SK-N-MC (cell line): ENCODE data around the gene GRB10.
"Not testable (repeated sequence)": the region's sequence is repeated elsewhere in the genome, so short reads cannot be mapped to it uniquely, and the experiment has no call there.

Experiments
- DNase-seq: peaks from one replicate; pipeline ENCODE4 v3.0.0-alpha.2; 2011; ENCODE audit warnings: low read depth, low spot score
- H3K27ac ChIP-seq: fragments of 200-600 bp; sonication (generic); 2 replicates; pipeline ENCODE4 v1.5.1; 2016; ENCODE audit warnings: mixed run types
- H3K36me3 ChIP-seq: fragments of 200-600 bp; sonication (generic); 2 replicates; pipeline ENCODE4 v1.6.1; 2017; ENCODE audit warnings: antibody characterized with exemption, low read length, mixed read lengths; ENCODE audit not compliant: insufficient read depth
- H3K4me3 ChIP-seq: fragments of 200-600 bp; sonication (generic); 2 replicates; pipeline ENCODE4 v1.5.1; 2016
- H3K9ac ChIP-seq: fragments of 200-600 bp; sonication (generic); 2 replicates; pipeline ENCODE4 v1.8.0; 2017; ENCODE audit warnings: mixed run types, mixed read lengths; ENCODE audit not compliant: insufficient read length
- H3K9me3 ChIP-seq: fragments of 200-600 bp; sonication (generic); 2 replicates; pipeline ENCODE4 v1.6.1; 2017; ENCODE audit warnings: low read depth, mild to moderate bottlenecking, antibody characterized with exemption, low read length, moderate library complexity, mixed read lengths
- EZH2 ChIP-seq: fragments of 200-600 bp; sonication (generic); IDR thresholded peaks from one replicate; pipeline ENCODE4 v1.6.1; 2017; ENCODE audit warnings: antibody characterized with exemption
- FOXP2 ChIP-seq: optimal IDR thresholded peaks from 2 replicates; pipeline ENCODE3; 2011; ENCODE audit warnings: mild to moderate bottlenecking, moderate library complexity; ENCODE audit not compliant: insufficient read depth; ENCODE audit errors: extremely low read length, control extremely low read depth
- POLR2AphosphoS5 ChIP-seq: IDR thresholded peaks from 2 replicates; pipeline ENCODE4 v1.6.1; 2012; ENCODE audit warnings: mild to moderate bottlenecking, low read depth, low read length, borderline replicate concordance

GRB10 gene

DNA sequence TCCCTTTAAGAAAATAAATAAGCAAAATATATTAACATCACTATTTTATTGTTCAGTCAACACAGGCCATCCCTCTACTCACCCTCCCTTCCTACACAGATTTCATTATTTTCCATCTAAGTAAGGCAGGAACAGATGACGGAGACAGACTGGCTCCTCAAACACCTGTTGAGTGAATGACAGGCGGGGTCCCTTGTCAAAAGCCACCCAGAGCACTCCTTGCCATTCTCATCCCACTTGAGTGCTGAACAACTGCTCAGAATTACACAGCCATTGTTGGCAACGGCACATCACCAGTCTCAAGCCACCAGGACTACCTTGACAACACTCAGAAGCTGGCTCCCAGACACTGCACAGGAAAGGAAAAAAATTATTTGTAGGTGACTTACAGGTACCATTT, 3.3 kb downstream of the GRB10 start:
- DNase-seq: no peak
- H3K9ac ChIP-seq: no peak overlapping the region
- no peak overlapping the region for H3K27ac ChIP-seq
- H3K9me3 ChIP-seq: no peaks in the 10 kb centered on the region
- H3K36me3 ChIP-seq: peaks cover 12% of the 10 kb centered on the region; the same call in 1 of the 2 replicates
- no peak overlapping the region for H3K4me3 ChIP-seq
- TF ChIP-seq EZH2 (no peak), FOXP2 (no peak), POLR2AphosphoS5 (no peak)

DNA sequence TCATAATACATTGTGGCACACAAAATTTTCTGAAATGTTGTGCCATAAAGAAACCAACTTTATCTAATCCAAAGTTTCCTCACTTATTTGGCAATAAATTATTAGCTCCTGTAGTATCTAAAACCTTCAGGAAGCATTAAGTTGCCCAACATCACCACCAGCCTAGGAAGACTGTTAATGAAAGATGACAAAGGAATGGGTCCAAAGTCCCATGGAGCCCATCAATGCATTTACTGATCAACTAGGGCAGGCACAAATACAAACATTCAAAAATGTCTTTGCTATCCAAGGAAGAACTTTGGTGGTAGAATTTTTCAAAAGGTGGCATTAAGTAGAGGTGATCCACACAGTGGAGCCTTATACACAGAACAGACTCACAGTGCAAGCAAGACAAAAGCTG, 4.5 kb downstream of the GRB10 start:
- no peak overlapping the region for H3K4me3 ChIP-seq
- H3K9ac ChIP-seq: no peak overlapping the region
- H3K27ac ChIP-seq: no peak overlapping the region
- 0 out of 2 replicates have a peak, but pooled peaks cover 4% of the 10 kb centered on the region for H3K9me3 ChIP-seq
- peaks cover 10% of the 10 kb centered on the region; the same call in 1 of the 2 replicates for H3K36me3 ChIP-seq
- no peak for DNase-seq
- no peak for TF ChIP-seq POLR2AphosphoS5
- no peak for TF ChIP-seq EZH2
- TF ChIP-seq FOXP2: no peak

DNA sequence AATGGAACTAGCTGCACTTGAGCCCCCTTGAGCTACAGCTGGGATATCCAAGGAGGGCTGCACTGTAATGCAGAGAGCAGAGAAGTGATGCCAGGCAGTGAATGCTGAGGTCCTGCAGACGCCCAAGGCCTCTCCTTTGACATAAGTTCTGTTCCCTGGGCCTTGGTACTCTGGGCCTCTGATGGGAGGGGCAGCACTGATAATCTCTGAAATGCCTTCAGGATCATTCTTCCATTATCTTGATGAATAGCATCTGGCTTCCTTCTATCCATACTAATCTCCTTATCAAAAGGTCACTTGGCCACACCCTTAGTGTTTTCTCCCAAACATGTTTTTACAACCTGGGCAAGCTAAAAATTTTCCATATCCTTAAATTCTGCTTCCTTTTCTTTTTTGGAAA, 6.9 kb downstream of the GRB10 start:
- TF ChIP-seq POLR2AphosphoS5 (no peak), EZH2 (no peak), FOXP2 (no peak)
- Histone ChIP-seq H3K27ac (no peak overlapping the region), H3K4me3 (no peak overlapping the region), H3K9ac (no peak overlapping the region), H3K9me3 (peaks cover 4% of the 10 kb centered on the region; the same call in 1 of the 2 replicates), H3K36me3 (peaks cover 19% of the 10 kb centered on the region; the same call in 1 of the 2 replicates)
- DNase-seq: no peak

DNA sequence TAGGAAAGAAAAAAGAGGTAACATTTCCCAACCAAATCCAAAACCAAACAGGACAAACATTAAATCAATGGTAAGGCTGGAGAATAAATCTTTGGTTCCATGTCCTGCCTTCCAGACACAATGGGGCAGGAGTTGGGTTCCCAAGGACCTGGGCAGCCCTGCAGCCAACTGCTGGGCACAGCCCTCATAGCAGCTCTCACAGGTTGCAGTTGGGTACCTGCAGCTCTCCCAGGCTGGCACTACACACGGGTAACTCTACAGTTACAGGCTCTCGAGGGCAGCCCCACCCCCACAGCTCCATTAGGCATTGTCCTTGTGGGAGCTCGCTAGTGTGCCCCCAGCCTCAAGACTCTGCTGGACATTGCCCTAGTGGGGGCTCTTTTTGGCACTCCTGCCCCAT, 7.5 kb downstream of the GRB10 start:
- Histone ChIP-seq H3K27ac (no peak overlapping the region), H3K4me3 (no peak overlapping the region), H3K9ac (no peak overlapping the region), H3K9me3 (peaks cover 4% of the 10 kb centered on the region; the same call in 1 of the 2 replicates), H3K36me3 (peaks cover 21% of the 10 kb centered on the region; the same call in 1 of the 2 replicates)
- no peak for TF ChIP-seq POLR2AphosphoS5
- TF ChIP-seq FOXP2: no peak
- no peak for TF ChIP-seq EZH2
- no peak for DNase-seq

DNA sequence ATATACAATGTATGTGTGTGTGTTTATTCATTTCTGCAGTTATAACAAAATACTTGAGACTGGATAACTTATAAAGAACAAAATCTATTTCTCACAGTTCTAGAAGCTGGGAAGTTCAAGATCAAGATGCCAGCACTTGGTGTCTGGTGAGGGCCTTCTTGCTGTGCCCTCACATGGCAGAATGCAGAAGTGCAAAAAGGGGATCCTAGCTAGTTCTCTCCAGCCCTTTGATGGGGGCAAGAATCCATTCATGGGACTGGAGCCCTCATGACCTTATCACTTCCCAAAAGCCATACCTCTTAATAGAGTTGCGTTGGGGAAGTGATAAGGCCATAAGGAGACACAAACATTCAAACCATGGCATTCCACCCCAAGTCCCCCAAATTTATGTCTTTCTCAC, 8.4 kb downstream of the GRB10 start:
- TF ChIP-seq POLR2AphosphoS5: no peak
- DNase-seq: no peak

DNA sequence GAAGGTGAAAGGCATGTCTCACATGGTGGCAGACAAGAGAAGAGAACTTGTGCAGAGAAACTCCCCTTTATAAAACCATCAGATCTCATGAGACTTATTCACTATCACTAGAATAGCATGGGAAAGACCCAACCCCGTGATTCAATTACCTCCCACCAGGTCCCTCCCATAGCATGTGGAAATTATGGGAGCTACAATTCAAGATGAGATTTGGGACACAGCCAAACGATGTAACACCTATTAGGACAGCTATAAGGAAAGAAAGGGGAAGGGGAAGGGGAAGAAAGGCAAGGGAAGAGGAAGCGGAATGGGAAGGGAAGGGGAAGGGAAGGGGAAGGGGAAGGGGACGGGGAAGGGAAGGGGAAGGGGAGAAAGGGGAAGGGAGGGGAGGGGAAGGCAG, 9.6 kb downstream of the GRB10 start:
- not testable (repeated sequence) for H3K9ac ChIP-seq, H3K4me3 ChIP-seq, H3K9me3 ChIP-seq, H3K27ac ChIP-seq, DNase-seq
- H3K36me3 ChIP-seq: peaks cover 40% of the 10 kb centered on the region; the same call in 1 of the 2 replicates

More for the DNA sequence above, 8.4 kb downstream of the GRB10 start:
- Histone ChIP-seq H3K27ac (no peak overlapping the region), H3K36me3 (peaks cover 30% of the 10 kb centered on the region; the same call in 1 of the 2 replicates), H3K9me3 (peaks cover 4% of the 10 kb centered on the region; the same call in 1 of the 2 replicates), H3K4me3 (no peak overlapping the region), H3K9ac (no peak overlapping the region)

DNA sequence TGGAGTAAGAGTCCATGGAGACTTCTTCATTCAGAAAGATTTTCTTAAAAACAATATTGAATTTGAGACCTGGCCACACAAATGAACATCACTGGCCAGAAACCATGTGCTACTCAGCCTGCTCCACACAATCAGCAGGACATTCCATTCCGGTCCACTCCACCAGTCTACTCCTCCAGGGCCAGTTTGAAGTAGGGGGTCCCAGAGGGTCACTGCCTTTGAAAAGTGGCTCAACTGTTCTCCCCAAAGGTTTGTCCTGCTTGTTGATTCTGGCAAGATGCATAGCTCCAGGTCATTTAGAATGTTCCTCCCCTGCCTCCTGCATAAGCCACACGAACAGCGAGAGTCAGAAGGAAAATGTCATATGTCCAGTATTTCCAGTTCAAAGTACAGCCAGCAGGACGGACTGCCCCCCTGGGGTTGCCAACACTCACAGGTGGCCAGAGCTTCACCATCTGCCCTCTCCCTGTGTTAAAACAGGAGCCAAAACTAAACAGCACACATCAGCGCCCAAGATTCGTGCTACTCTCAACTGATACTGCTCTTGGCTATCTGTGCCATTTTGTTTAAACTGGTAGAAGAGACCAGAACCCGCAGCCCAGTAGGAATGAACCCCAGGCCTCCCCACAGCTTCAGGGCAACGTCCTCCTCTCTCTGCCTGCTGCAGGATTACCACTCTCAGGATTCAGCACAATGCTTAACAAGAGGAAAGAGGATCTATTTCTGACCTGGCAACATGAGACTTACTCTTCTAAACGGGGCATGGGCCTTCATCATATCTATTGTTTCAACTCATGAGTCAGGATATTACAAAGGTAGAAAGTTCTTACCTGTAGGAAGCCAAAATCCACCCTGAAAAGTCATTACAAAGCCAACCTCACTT, 11.3 kb downstream of the GRB10 start:
- Histone ChIP-seq H3K36me3 (peaks cover 36% of the 10 kb centered on the region; the same call in 1 of the 2 replicates), H3K9me3 (peaks cover 4% of the 10 kb centered on the region; the same call in 1 of the 2 replicates), H3K27ac (no peak overlapping the region), H3K9ac (no peak overlapping the region), H3K4me3 (no peak overlapping the region)
- TF ChIP-seq EZH2 (no peak), FOXP2 (no peak), POLR2AphosphoS5 (no peak)
- DNase-seq: no peak

DNA sequence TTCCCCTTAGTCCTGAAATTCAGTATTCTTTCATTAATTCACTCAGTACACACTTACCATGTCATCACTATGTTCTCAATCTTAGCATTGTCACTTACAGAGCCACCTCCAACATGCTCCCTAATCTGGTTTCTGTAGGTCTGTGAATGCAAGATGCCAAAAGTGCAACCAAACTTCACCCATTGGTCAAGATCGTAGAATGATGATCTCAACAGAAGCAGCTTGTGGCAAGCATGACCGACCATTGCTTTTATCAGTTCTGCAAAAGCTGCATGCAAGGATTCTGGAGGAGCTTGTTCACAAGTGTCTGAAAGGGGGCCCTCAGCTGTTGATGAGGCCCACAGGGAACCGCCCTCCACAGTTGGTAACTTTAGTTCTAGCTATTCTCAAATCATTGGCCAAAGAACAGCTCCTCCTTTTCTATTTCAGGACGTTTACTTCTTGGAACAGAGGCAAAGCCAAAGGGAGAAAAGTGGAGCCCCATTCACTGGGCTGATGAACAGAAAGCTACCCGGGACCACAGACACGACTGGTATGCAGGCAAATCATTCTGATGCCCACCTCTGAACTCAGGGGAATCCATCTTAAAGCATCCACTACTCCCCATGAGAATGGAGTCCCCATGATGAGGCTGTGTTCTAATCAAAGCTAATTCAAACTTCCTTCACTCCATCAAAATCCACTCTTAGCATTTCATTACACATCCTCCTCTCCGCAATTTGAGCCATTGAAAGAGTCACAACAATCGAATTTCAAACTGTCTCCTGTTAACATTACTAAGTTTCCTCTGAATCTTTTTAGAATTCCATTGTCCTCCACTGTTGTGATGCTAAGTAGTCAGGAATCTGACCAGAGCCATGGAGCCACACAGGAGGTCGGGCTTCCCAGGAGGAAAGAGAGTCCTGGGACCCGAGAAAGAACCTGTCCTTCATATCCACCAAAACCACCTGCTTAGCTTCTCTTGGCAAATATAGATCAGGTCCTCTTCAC, 13.9 kb downstream of the GRB10 start:
- no peak for DNase-seq
- Histone ChIP-seq H3K9ac (no peak overlapping the region), H3K27ac (no peak overlapping the region), H3K9me3 (no peaks in the 10 kb centered on the region; the same call in 1 of the 2 replicates), H3K4me3 (no peak overlapping the region), H3K36me3 (peaks cover 30% of the 10 kb centered on the region; the same call in 1 of the 2 replicates)
- TF ChIP-seq EZH2 (no peak), FOXP2 (no peak), POLR2AphosphoS5 (no peak)
